Smooth muscle cell (in vitro differentiated cells): ENCODE data around the gene KRTAP10-4. TPM values are rescaled to one million over a fixed set of nuclear protein-coding genes. Genes with fewer than 3 reads are reported as not detected.

Experiments used
- DNase-seq: peaks from one replicate; lab custom pipeline; 2025; ENCODE audit not compliant: unreplicated experiment; lab: John Stamatoyannopoulos, UW
- H2AFZ ChIP-seq: fragments of 200-600 bp; sonication (generic); 2 replicates; pipeline ENCODE4 v1.6.0; 2016; ENCODE audit warnings: antibody characterized with exemption, low read depth, mild to moderate bottlenecking
- H3F3A ChIP-seq: fragments of 200-600 bp; sonication (generic); 2 replicates; pipeline ENCODE4 v1.6.0; 2017; ENCODE audit warnings: antibody characterized with exemption, low read depth
- H3K27ac ChIP-seq: fragments of 200-600 bp; sonication (generic); 2 replicates; pipeline ENCODE4 v1.5.1; 2016; ENCODE audit warnings: low read depth, mild to moderate bottlenecking
- H3K27me3 ChIP-seq: fragments of 200-600 bp; sonication (generic); 2 replicates; pipeline ENCODE4 v1.6.1; 2016; ENCODE audit warnings: low read depth, mild to moderate bottlenecking
- H3K36me3 ChIP-seq: fragments of 200-600 bp; sonication (generic); 2 replicates; pipeline ENCODE4 v1.5.1; 2016; ENCODE audit warnings: low read depth
- H3K4me1 ChIP-seq: fragments of 200-600 bp; sonication (generic); 2 replicates; pipeline ENCODE4 v1.5.1; 2016; ENCODE audit warnings: low read depth
- H3K4me2 ChIP-seq: fragments of 200-600 bp; sonication (generic); 2 replicates; pipeline ENCODE4 v1.6.0; 2016; ENCODE audit warnings: mild to moderate bottlenecking
- H3K4me3 ChIP-seq: fragments of 200-600 bp; sonication (generic); 2 replicates; pipeline ENCODE4 v1.5.1; 2016; ENCODE audit warnings: mild to moderate bottlenecking
- H3K79me2 ChIP-seq: fragments of 200-600 bp; sonication (generic); 2 replicates; pipeline ENCODE4 v1.6.0; 2016; ENCODE audit warnings: low read depth, mild to moderate bottlenecking
- H3K9ac ChIP-seq: fragments of 200-600 bp; sonication (generic); 2 replicates; pipeline ENCODE4 v1.6.0; 2016; ENCODE audit warnings: low read depth
- H3K9me3 ChIP-seq: fragments of 200-600 bp; sonication (generic); replicated peaks from 2 replicates; pipeline ENCODE4 v1.5.1; 2016; ENCODE audit warnings: low read depth
- H4K20me1 ChIP-seq: fragments of 200-600 bp; sonication (generic); 2 replicates; pipeline ENCODE4 v1.6.0; 2016; ENCODE audit warnings: low read depth
- CTCF ChIP-seq: fragments of 200-600 bp; sonication (generic); IDR thresholded peaks from 2 replicates; pipeline ENCODE4 v1.5.1; 2017; ENCODE audit warnings: borderline replicate concordance, mild to moderate bottlenecking, antibody characterized with exemption; ENCODE audit not compliant: insufficient read depth, poor library complexity, severe bottlenecking
- WGBS: methylation state at CpG from one replicate; pipeline ENCODE4 v1.1.7; 2016; ENCODE audit warnings: low lambda C conversion rate; 5-methylcytosine and 5-hydroxymethylcytosine counted together
- polyA plus RNA-seq: library from polyadenylated mRNA; unstranded; fragments of >200 nt; fragmentation: Nextera tagmentation; extraction: Ambion mirVana; gene quantifications from 2 replicates; pipeline ENCODE4 v1.2.1, GENCODE V29; 2016
- total RNA-seq: library from RNA; depleted of rRNA; stranded (reverse); fragments of >200 nt; gene quantifications from 2 replicates; pipeline ENCODE4 v1.2.3, GENCODE V29; 2014

The KRTAP10-4 gene
- total and polyA plus RNA-seq, 2 experiments from 2014 or later: not detected

- WGBS: 97% methylated on average over 5 of the region's 6 CpGs
- H3K4me2 ChIP-seq: no peak overlapping the region
- H3K36me3 ChIP-seq: no peaks in the 10 kb centered on the region
- no peak overlapping the region for H3K9ac ChIP-seq
- peaks cover 12% of the 10 kb centered on the region for H3K4me1 ChIP-seq
- H3K9me3 ChIP-seq: peaks cover 4% of the 10 kb centered on the region
- H3F3A ChIP-seq: no peaks in the 10 kb centered on the region
- no peak for TF ChIP-seq CTCF
- H3K27ac ChIP-seq: no peak overlapping the region
- no peak overlapping the region for H3K4me3 ChIP-seq
- no peak for DNase-seq
- H2AFZ ChIP-seq: no peak overlapping the region
- H3K79me2 ChIP-seq: no peaks in the 10 kb centered on the region
- H4K20me1 ChIP-seq: no peaks in the 10 kb centered on the region
- H3K27me3 ChIP-seq: no peaks in the 10 kb centered on the region
Measured at GRCh38 chr21:44552136-44552535, 21.4 kb upstream of the KRTAP10-4 start.

GRCh38 chr21:44552681-44553080 is 20.8 kb upstream of the KRTAP10-4 start:
- TF ChIP-seq CTCF: no peak
- H3K9me3 ChIP-seq: no peaks in the 10 kb centered on the region
- no peak for DNase-seq
- no peak overlapping the region for H3K4me3 ChIP-seq
- peaks cover 12% of the 10 kb centered on the region for H3K4me1 ChIP-seq
- H3F3A ChIP-seq: no peaks in the 10 kb centered on the region
- H3K27me3 ChIP-seq: no peaks in the 10 kb centered on the region
- WGBS: 78% methylated on average over 13 of the region's 13 CpGs
- no peak overlapping the region for H3K4me2 ChIP-seq
- H4K20me1 ChIP-seq: no peaks in the 10 kb centered on the region
- H3K9ac ChIP-seq: no peak overlapping the region
- H2AFZ ChIP-seq: no peak overlapping the region
- H3K27ac ChIP-seq: no peak overlapping the region
- H3K36me3 ChIP-seq: no peaks in the 10 kb centered on the region
- H3K79me2 ChIP-seq: no peaks in the 10 kb centered on the region

GRCh38 chr21:44555200-44555875 is 18.2 kb upstream of the KRTAP10-4 start:
- no peaks in the 10 kb centered on the region for H3K9me3 ChIP-seq
- H3K27ac ChIP-seq: no peak overlapping the region
- H3K4me3 ChIP-seq: no peak overlapping the region
- WGBS: 90% methylated on average over 13 of the region's 13 CpGs
- TF ChIP-seq CTCF: no peak
- H3F3A ChIP-seq: no peaks in the 10 kb centered on the region
- H3K9ac ChIP-seq: no peak overlapping the region
- H2AFZ ChIP-seq: no peak overlapping the region
- no peaks in the 10 kb centered on the region for H3K36me3 ChIP-seq
- no peak for DNase-seq
- H3K79me2 ChIP-seq: no peaks in the 10 kb centered on the region
- no peaks in the 10 kb centered on the region for H4K20me1 ChIP-seq
- H3K27me3 ChIP-seq: no peaks in the 10 kb centered on the region
- no peak overlapping the region for H3K4me2 ChIP-seq
- no peaks in the 10 kb centered on the region for H3K4me1 ChIP-seq

GRCh38 chr21:44556879-44557278 is 16.6 kb upstream of the KRTAP10-4 start:
- Histone ChIP-seq H3K79me2 (no peaks in the 10 kb centered on the region), H3K9me3 (no peaks in the 10 kb centered on the region), H3K4me1 (no peaks in the 10 kb centered on the region), H3K9ac (no peak overlapping the region), H2AFZ (no peak overlapping the region), H3K27me3 (no peaks in the 10 kb centered on the region), H3K27ac (no peak overlapping the region), H3K4me2 (no peak overlapping the region), H4K20me1 (no peaks in the 10 kb centered on the region), H3F3A (no peaks in the 10 kb centered on the region), H3K4me3 (no peak overlapping the region), H3K36me3 (no peaks in the 10 kb centered on the region)
- WGBS: 93% methylated on average over 9 of the region's 9 CpGs
- no peak for DNase-seq
- no peak for TF ChIP-seq CTCF
